Activated T-cell treated with anti-CD3 and anti-CD28 coated beads for 1 hour (primary cell): ENCODE results near the gene TMEM178B.

Experiments used
- DNase-seq: peaks from one replicate; pipeline ENCODE4 v3.0.0-alpha.2; 2020; ENCODE audit warnings: low read depth

The TMEM178B gene

DNA sequence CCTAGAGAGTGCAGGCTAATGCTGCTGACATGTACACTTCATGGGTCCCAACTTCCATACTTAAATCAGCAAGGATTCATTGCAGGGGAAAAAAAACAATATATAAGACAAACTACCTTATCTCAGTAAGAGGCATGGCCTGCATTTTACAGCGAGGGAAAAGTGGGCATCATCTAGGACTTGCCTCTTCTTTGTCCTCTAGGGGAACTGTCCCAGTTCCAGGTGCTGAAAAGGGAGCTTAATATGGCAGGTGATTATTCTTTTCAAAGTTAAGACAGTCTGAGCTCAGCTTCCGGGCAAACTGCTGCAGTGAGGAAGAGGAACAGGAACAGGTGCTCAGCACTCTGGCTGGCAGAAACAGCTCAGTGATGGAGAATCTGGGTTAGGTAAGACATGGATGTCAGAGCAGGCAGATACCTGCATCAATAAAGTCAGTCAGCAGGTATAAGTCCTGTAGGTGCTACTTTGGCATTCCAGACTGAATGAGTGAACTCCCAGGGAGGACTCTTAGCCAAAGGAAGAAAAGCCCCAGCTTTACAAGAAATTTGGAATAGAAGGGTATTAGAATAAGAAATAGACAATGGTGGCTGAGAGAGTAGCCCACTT, 147.2 kb downstream of the TMEM178B start:
- no peak for DNase-seq

GRCh38 chr7:141225916-141226618, 152.2 kb downstream of the TMEM178B start:
- no peak for DNase-seq

GRCh38 chr7:141227454-141227853, 153.6 kb downstream of the TMEM178B start:
- no peak for DNase-seq

GRCh38 chr7:141228482-141228881, 154.6 kb downstream of the TMEM178B start:
- DNase-seq: no peak

DNA sequence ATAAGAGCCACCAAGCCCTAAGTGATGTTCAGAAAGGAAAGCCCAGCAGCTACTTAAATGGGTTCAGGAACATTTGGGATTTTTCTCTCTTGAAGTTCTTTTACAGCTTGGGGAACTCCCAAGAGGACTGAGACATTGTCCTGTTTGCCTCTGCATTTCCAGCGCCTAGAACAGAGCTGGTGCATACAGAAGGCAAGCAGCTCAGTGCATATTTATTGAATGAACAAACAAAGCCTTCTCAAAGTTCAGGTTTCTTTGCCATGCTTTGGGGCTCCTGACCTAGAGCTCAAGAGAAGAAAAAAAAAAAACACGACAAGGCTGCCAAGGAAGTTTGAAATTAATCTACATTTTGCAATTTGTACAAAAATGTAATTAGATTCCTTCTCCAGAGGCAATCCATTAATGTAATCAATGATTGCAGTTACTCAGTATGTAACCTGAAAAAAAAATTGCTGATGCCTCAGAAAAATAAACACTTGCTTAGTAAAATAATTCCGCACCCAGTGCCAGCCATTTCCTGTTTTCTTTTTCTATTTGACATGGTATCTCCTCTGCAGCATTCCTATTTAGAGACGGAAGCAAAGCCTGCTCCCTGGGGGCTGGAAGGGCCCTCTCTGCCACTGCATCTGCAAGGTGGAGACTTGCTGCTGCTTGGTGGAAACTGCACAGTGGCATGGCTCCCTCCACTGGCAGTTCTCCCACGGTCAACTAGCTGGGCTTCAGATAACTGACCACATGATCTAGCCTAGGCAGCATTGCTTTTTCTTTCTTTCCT, 157.3 kb downstream of the TMEM178B start:
- no peak for DNase-seq

DNA sequence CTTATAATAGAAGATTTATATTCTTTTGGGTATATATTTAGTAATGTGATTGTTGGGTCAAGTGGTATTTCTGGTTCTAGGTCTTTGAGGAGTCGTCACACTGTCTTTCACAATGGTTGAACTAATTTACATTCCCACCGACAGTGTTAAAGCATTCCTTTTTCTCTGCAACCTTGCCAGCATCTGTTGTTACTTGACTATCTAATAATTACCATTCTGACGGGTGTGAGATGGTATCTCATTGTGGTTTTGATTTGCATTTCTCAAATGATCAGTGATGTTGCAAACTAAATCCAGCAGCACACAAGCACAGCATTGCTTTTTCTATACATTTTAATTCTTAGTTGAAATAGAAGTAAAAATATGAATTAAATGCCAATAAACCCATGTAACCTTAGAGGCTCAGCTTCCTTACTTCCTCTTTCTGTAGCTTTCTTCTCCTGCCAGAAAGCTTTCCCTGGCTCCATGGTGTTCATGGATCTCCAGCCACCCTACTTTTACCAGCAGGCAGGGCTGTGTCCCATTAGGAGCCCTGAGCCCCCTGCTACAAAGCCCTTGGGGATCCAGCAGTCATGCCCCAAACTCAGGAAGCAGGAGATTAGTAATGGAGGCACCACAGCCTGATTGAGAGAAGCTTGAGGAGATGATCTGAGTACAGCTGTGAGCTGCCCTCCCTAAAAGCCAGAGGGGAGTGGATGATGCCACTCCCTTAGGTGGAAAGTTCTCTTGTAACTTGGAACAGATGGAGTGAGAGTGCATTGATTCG, 158.6 kb downstream of the TMEM178B start:
- no peak for DNase-seq

- DNase-seq: no peak
Measured at GRCh38 chr7:141234335-141235105, 160.7 kb downstream of the TMEM178B start.

- DNase-seq: no peak
Measured at GRCh38 chr7:141235656-141236055, 161.8 kb downstream of the TMEM178B start.

DNA sequence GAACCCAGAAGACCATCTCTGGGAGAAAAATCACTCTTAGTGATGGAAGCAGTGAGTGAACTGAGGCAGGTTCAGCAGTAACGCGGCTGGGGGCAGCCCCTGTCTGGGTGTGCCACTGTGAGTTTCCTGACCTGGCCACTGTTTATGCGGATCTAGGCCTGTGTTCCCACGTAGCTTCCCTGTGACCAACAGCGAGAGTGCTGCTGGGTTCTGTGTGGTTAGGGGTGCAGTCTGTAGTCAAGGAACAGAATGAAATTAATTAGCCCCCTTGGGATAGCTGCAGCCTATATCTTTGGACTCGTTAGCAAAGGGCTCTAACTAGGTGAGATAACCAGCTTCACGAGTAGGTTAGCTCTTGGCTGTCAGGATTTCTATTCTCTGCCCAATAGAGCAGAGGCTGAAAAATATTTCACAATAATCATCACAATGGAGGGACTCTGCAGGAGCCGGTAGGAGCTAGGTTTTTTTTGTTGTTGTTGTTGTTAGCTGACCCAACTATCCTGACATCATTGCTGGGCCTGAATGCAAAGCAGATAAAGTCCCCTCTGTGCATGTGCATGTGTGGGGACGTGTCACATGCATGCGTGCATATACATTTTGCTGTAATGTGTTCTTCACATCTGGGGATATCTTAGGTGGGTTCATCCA, 164.9 kb downstream of the TMEM178B start:
- no peak for DNase-seq

DNA sequence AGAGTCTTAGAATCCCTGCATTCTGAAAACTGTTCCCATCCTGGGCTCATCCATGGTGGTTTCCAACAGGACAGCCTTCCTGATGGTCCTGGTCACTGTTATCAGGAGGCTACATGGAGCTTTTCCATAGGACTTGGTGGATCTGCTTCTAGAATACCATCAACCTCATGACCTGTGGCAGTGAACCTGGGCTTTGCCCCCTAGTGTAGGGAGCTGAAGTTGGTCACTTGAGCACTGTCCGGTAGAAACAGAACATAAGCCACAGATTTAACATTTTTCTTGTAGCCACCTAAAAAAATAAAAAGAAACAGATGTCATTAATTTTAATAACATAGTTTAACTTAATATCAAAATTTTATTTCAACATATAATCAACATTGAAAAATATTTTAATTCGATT, 165.8 kb downstream of the TMEM178B start:
- DNase-seq: no peak

- DNase-seq: no peak
Measured at GRCh38 chr7:141242568-141242967, 168.7 kb downstream of the TMEM178B start.

GRCh38 chr7:141243368-141243767, 169.5 kb downstream of the TMEM178B start:
- no peak for DNase-seq

DNA sequence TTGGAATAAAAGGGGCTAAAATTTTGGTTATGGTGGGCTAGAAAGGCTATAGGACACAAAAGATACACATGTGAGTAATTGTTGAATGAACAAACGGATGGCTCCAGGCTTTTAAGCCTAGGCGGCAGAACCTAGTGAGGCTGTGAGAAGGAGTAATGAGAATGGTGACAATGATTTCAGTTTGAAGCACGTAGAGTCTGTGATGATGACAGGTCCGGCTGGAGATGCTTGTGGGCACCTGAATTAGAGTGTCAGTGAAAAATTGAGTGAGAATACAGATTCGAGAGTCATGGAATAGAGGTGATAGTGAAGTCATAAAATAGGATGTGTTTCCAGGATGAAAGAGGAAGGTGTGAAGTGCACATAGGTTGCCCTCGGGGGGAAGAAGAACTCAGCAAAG, 170.6 kb downstream of the TMEM178B start:
- DNase-seq: no peak

- no peak for DNase-seq
Measured at GRCh38 chr7:141246426-141246825, 172.6 kb downstream of the TMEM178B start.

DNA sequence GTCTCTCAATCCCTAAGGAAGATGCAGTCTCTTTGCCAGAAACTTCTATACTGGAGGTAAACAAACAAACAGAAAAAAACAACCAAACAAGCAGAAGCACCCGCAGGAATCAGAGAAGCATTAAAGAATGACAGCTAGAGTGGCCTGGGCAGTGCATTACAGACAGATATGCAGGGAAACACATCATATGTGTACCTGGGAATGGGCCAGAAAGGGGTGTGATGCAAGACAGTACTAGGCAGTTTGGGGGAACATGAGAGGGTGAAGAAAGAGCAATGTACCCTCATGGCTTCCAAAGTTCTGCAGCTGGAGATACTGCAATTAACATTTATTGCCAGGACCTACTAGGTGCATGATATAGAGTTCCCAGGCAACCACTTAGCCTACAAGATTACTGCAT, 177.3 kb downstream of the TMEM178B start:
- DNase-seq: no peak

DNA sequence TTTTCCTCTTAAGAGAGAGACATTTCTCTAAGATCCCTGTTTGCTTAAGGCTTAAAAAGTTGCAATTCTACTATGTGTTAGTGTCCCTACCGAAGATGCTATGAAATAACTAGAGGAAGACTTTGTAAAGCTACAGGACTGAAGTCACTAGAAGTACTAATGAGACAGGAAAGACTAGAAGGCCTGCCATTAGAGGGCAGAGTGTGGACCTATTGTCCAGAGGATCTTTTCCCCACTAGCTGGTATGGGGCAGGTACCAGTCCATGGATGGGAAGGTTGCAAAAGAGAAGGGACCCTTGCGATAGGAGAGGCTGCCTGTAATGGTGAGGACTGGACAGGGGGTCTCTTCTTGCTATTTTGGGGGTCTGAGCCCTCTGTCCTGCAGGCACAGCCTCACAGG, 178.1 kb downstream of the TMEM178B start:
- DNase-seq: no peak

DNA sequence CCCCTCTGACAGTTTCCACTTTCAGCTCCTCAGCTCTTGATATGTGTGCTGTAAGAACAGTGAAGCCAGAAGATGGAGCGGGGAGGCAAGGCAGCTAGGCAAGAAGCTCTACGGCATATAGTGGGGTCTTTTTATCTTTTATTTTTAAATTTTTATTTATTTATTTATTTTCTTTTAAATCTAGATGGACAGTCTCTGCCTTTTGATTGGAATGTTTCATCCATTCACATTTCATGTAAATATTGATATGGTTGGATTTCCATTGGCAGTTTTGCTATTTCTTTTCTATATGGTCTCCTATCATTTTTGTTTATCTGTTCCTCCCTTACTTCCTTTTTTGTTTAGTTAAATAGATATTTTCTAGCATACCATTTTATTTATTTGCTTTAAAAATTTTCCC, 183.7 kb downstream of the TMEM178B start:
- no peak for DNase-seq

- no peak for DNase-seq
Measured at GRCh38 chr7:141258559-141258958, 184.7 kb downstream of the TMEM178B start.

GRCh38 chr7:141262101-141263090, 188.5 kb downstream of the TMEM178B start:
- DNase-seq: no peak

- no peak for DNase-seq
Measured at GRCh38 chr7:141263508-141263907, 189.6 kb downstream of the TMEM178B start.
